HG03469 (cell line): Measurements from ENCODE around the gene SYNCRIP.
"Not testable (repeated sequence)": the region's sequence is repeated elsewhere in the genome, so short reads cannot be mapped to it uniquely, and the experiment has no call there.

Experiments
- ATAC-seq: cut with Tn5 transposase; IDR thresholded peaks from one replicate; pipeline ENCODE4 v1.9.1; 2021; ENCODE audit warnings: mild to moderate bottlenecking, moderate library complexity, moderate number of reproducible peaks; ENCODE audit not compliant: unreplicated experiment

The SYNCRIP gene

DNA sequence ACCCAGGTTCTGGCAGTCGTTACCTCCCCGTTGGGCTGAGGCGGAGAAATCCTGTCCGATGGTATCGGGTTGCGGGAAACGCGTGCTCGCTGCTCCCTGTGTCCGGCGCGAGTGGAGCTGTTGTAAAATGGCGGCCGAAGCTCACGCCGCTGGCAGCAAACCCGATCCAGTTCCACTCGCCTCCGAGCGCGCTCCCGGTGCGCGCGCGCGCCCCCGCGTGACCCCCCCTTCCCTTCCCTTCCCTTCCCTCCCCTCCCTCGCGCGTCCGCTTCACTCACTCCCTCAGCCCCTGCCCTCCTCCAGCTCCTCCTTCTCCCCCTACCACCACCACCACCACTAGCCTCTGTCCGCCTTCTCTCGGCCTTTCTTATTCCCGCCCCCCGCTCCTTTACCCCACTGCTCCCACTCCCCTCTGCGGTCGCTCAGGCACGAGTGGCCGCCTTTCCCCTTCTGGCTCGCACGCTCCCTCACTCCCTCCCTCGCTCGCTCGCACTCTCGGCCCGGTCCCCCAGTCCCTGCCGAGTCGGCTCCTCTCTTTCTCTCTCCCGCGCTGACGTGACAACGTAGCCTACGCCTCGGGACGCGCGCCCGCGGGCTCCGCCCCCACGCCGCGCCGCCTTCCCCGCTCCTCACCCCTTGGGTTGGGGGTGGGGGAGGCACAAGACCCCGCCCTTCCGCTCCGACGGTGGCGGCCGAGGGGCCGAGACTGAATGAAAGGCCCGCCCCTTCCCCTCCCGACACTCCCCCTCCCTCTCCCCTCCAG, at the start of gene SYNCRIP:
Gene SYNCRIP (minus strand): TSS at position 113 of the 763 bp plus-strand sequence. CDS start 1,447 bp downstream, outside the sequence.
- peak; percentile 66 for ATAC-seq

- no peak for ATAC-seq
Measured at GRCh38 chr6:85691478-85691877, 48.8 kb upstream of the SYNCRIP start.

- no peak for ATAC-seq
Measured at GRCh38 chr6:85690071-85690470, 47.4 kb upstream of the SYNCRIP start.

DNA sequence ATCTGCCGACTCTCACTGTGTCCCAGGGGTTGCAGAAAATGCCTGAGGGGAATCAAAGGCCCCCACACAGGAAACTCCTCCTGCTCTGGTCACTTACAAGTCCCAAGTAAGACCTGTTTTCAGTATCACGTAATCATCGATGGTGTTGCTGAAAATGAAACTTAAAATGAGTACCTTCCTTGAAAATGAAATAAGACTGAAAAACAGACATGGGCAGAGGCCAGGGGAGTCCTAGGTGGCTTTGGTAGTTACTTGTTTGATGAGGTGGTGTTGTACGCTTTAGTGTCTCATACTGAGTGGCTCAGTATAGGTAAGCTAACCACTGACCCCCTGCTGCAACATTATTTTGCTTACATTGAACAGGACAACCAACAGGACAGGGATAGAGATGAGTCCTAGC, 43.0 kb upstream of the SYNCRIP start:
- ATAC-seq, result peak; percentile 83

DNA sequence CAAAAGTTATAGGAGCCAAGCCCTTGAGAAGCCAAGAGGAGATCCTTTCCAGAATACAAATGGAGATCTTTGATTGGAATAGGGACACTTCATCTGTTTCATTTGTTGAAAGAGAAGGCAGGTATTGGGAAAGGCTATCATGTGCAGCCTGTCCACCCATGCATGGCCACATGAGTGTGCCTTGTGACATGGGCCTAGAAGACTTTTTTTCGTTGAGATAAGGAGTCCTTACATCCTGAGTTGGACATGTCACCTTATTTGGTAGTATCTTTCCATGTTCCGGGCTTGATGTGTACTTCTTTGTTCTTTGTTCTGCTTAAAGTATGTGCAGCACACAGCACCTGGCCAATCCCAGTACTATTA, 42.1 kb upstream of the SYNCRIP start:
- ATAC-seq, result no peak

- ATAC-seq, result no peak
Measured at GRCh38 chr6:85684133-85684808, 41.6 kb upstream of the SYNCRIP start.

DNA sequence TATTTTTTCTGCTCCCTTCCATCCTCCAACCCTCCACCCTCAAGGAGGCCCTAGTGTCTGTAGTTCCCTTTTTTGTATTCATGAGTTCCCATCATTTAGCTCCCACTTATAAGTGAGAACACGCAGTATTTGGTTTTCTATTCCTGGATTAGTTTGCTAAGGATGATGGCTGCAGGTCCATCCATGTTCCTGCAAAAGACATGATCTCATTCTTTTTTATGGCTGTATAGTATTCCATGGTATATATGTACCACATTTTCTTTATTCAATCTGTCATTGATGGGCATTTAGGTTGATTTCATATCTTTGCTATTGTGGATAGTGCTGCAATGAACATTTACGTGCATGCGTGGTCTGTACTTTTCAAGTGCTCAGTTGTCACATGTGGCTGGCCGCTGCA, 39.2 kb upstream of the SYNCRIP start:
- ATAC-seq, result not testable (repeated sequence)

- ATAC-seq, result no peak
Measured at GRCh38 chr6:85680388-85680787, 37.7 kb upstream of the SYNCRIP start.

DNA sequence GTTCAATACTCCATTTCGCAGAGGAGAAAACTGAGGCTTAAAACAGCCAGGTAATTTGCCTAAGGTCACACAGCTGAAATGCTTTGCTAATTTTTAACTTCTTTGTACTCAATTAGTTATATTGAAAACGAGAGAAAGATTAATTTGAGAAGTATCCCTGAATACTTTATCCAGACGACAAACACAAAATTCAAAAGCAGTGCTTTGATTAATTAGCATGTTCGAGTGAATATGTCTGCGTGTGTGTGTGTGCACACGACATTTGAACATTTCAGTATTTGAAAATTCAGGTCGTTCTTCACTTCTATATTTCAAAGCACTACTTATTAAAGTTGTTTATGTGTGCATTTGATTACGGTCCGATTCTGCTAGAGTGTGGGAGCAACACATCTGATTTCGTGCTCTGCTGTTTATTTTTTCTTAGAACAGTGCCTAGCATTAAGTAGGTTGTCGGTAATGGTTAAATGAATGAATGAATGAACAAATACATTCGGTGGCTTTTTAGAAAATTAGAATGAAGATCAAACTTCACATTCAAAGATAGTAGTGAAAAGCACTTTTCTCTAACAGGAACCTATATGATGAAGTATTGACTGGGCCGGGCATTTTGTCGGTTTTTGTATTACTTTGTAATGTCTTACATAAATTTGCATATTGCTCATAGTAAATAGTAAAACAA, 36.9 kb upstream of the SYNCRIP start:
- no peak for ATAC-seq

- ATAC-seq, result peak; percentile 68
Measured at GRCh38 chr6:85678602-85679444, 36.1 kb upstream of the SYNCRIP start.

DNA sequence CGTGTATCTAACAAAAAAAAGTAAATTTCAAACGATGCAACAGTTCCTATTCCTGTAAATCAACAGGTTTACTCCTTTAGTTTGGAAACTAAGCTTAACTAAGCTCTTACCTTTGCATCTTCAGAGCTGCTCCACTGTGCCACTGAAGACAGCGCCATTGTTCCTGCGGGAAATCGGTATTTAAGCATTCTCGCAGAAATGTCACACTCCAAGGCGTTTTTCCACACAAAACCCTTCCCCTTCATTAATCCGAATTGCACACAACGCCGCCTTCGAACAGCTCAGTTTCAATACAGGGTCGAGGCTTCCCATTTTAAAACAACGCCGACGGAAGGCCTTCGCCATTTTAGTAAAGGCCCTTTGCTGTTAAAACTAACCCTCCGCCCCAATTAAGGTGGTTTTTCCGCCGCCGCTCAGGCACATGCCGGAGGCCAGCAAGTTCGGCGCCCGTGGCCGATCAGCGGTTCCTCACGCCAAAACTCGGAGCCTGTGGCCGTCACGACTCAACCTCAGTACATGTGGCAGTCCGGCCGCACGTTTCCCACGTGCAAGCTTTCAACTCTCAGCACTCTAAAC, 35.4 kb upstream of the SYNCRIP start:
- ATAC-seq, result no peak

GRCh38 chr6:85677234-85677956, 34.7 kb upstream of the SYNCRIP start:
- no peak for ATAC-seq

- no peak for ATAC-seq
Measured at GRCh38 chr6:85676086-85676729, 33.5 kb upstream of the SYNCRIP start.

GRCh38 chr6:85675030-85675819, 32.5 kb upstream of the SYNCRIP start:
- ATAC-seq, result no peak

- no peak for ATAC-seq
Measured at GRCh38 chr6:85674604-85675003, 31.9 kb upstream of the SYNCRIP start.

- no peak for ATAC-seq
Measured at GRCh38 chr6:85673198-85674139, 30.8 kb upstream of the SYNCRIP start.

GRCh38 chr6:85672623-85673022, 29.9 kb upstream of the SYNCRIP start:
- no peak for ATAC-seq

GRCh38 chr6:85672050-85672449, 29.4 kb upstream of the SYNCRIP start:
- ATAC-seq, result no peak
